Endodermal cell (in vitro differentiated cells): ENCODE data around the gene CEP20. TPM values are rescaled to one million over a fixed set of nuclear protein-coding genes. Genes with fewer than 3 reads are reported as not detected.
A peak's percentile ranks its signal among the peaks of the same experiment; 100 is the strongest.

Experiments
- DNase-seq: peaks from one replicate; pipeline ENCODE4 v3.0.0-alpha.2; 2017
- H3K27ac ChIP-seq: 2 replicates; pipeline ENCODE4 v1.5.1; 2013; ENCODE audit warnings: mild to moderate bottlenecking, low read depth, low read length, moderate library complexity
- H3K27me3 ChIP-seq: 2 replicates; pipeline ENCODE4 v1.6.1; 2013; ENCODE audit warnings: mild to moderate bottlenecking, low read length, moderate library complexity; ENCODE audit not compliant: insufficient read depth, control insufficient read depth, poor library complexity, severe bottlenecking
- H3K36me3 ChIP-seq: 2 replicates; pipeline ENCODE4 v1.7.0; 2013; ENCODE audit warnings: mild to moderate bottlenecking, low read length, moderate library complexity; ENCODE audit not compliant: control insufficient read depth, insufficient read depth
- H3K4me1 ChIP-seq: one replicate; pipeline ENCODE4 v1.7.0; 2013; ENCODE audit warnings: low read length; ENCODE audit not compliant: control insufficient read depth, insufficient read depth
- H3K4me3 ChIP-seq: 2 replicates; pipeline ENCODE4 v1.5.1; 2013; ENCODE audit warnings: mild to moderate bottlenecking, low read length, moderate library complexity
- H3K9ac ChIP-seq: 2 replicates; pipeline ENCODE4 v1.6.1; 2013; ENCODE audit warnings: mild to moderate bottlenecking, low read length, moderate library complexity; ENCODE audit not compliant: poor library complexity, severe bottlenecking; ENCODE audit errors: extremely low read depth
- H3K9me3 ChIP-seq: 2 replicates; pipeline ENCODE4 v1.6.1; 2013; ENCODE audit warnings: mild to moderate bottlenecking, low read length, moderate library complexity; ENCODE audit not compliant: control insufficient read depth
- H3K27ac Mint-ChIP-seq: 2 replicates; pipeline ENCODE4 v1.8.0; 2020; ENCODE audit warnings: mixed read lengths
- H3K27me3 Mint-ChIP-seq: 2 replicates; pipeline ENCODE4 v1.8.0; 2021; ENCODE audit warnings: mild to moderate bottlenecking, mixed read lengths; ENCODE audit not compliant: insufficient read depth
- H3K36me3 Mint-ChIP-seq: 2 replicates; pipeline ENCODE4 v1.8.0; 2020; ENCODE audit warnings: low read depth, mixed read lengths
- H3K4me1 Mint-ChIP-seq: 2 replicates; pipeline ENCODE4 v1.8.0; 2020; ENCODE audit warnings: mixed read lengths
- H3K4me3 Mint-ChIP-seq: 2 replicates; pipeline ENCODE4 v1.8.0; 2020; ENCODE audit warnings: mild to moderate bottlenecking, moderate library complexity, mixed read lengths
- H3K9me3 Mint-ChIP-seq: 2 replicates; pipeline ENCODE4 v1.8.0; 2020; ENCODE audit warnings: mild to moderate bottlenecking, mixed read lengths
- CTCF ChIP-seq: fragments of 200-600 bp; sonication (generic); conservative IDR thresholded peaks from 2 replicates; pipeline ENCODE4 v1.5.0; 2021; ENCODE audit warnings: antibody characterized with exemption, mild to moderate bottlenecking
- WGBS, 2 experiments: methylation state at CpG; one replicate each; pipeline versions ENCODE4 v1.1.5 to v1.1.7; 2013; ENCODE audit warnings: missing lambda C conversion rate in 2 of 2, mixed read lengths in 1 of 2; ENCODE audit not compliant: insufficient coverage in 1 of 2, insufficient read length in 1 of 2; 5-methylcytosine and 5-hydroxymethylcytosine counted together
- total RNA-seq, 2 donors: library from RNA; stranded (reverse); fragmentation: NEBNext Ultra II Directional in 1 of 2; extraction: Animal tissue kit (Norgen Biotek cat#: 25700) in 1 of 2; gene quantifications; 2 replicates in 1 of 2; 3 replicates in 1 of 2; pipeline ENCODE4 v1.2.1, GENCODE V29; 2021

Gene CEP20
- total RNA-seq, 2 donors from 2014 or later = 30.9 to 31.1 TPM

- WGBS, 2 experiments = 96% methylated on average over 2 of the region's 2 CpGs; no CpG with 5 or more reads in 1 of the 2 experiments
- H3K36me3 Mint-ChIP-seq = peaks cover 48% of the 10 kb centered on the region
Observed at GRCh38 chr16:15879255-15879811, 9.1 kb downstream of the CEP20 start.

GRCh38 chr16:15876503-15876902, 11.9 kb downstream of the CEP20 start:
- no peak for DNase-seq
- TF ChIP-seq CTCF = no peak
- H3K4me1 Mint-ChIP-seq = no peaks in the 10 kb centered on the region
- H3K36me3 Mint-ChIP-seq = peaks cover 45% of the 10 kb centered on the region
- WGBS, 2 experiments = 91 to 92% methylated on average over 5 of the region's 5 CpGs
- Histone ChIP-seq H3K9ac (no peak overlapping the region), H3K27ac (no peak overlapping the region), H3K27me3 (no peaks in the 10 kb centered on the region), H3K9me3 (no peaks in the 10 kb centered on the region), H3K36me3 (peaks cover 64% of the 10 kb centered on the region), H3K4me3 (no peak overlapping the region), H3K4me1 (no peaks in the 10 kb centered on the region)
- H3K4me3 Mint-ChIP-seq = no peak overlapping the region
- H3K27me3 Mint-ChIP-seq = no peaks in the 10 kb centered on the region
- no peak overlapping the region for H3K27ac Mint-ChIP-seq
- no peaks in the 10 kb centered on the region for H3K9me3 Mint-ChIP-seq

More at GRCh38 chr16:15879255-15879811, 9.1 kb downstream of the CEP20 start:
- Mint-ChIP-seq H3K4me1 (no peaks in the 10 kb centered on the region), H3K27ac (peak overlapping the region; percentile 37), H3K9me3 (no peaks in the 10 kb centered on the region), H3K4me3 (no peak overlapping the region), H3K27me3 (no peaks in the 10 kb centered on the region)
- no peak for TF ChIP-seq CTCF
- Histone ChIP-seq H3K27me3 (no peaks in the 10 kb centered on the region), H3K4me1 (no peaks in the 10 kb centered on the region), H3K9ac (no peak overlapping the region), H3K36me3 (peaks cover 62% of the 10 kb centered on the region), H3K4me3 (no peak overlapping the region), H3K27ac (no peak overlapping the region), H3K9me3 (no peaks in the 10 kb centered on the region)
- DNase-seq = no peak

GRCh38 chr16:15874745-15875314, 13.6 kb downstream of the CEP20 start:
- no peaks in the 10 kb centered on the region for H3K27me3 Mint-ChIP-seq
- peaks cover 48% of the 10 kb centered on the region for H3K36me3 Mint-ChIP-seq
- no peaks in the 10 kb centered on the region for H3K9me3 ChIP-seq
- 69 to 70% methylated on average over 4 to 7 of the region's 7 CpGs for WGBS, 2 experiments
- H3K27me3 ChIP-seq = no peaks in the 10 kb centered on the region
- TF ChIP-seq CTCF = peak; percentile 85
- peak overlapping the region; percentile 82 for H3K27ac Mint-ChIP-seq
- peak; percentile 84 for DNase-seq
- H3K9ac ChIP-seq = no peak overlapping the region
- H3K27ac ChIP-seq = no peak overlapping the region
- no peaks in the 10 kb centered on the region for H3K4me1 ChIP-seq
- H3K9me3 Mint-ChIP-seq = no peaks in the 10 kb centered on the region
- peaks cover 64% of the 10 kb centered on the region for H3K36me3 ChIP-seq
- H3K4me3 ChIP-seq = no peak overlapping the region
- no peak overlapping the region for H3K4me3 Mint-ChIP-seq
- no peaks in the 10 kb centered on the region for H3K4me1 Mint-ChIP-seq
